Hepatocyte (in vitro differentiated cells): ENCODE results near the gene LRRC19.

Experiments
- EZH2 ChIP-seq: fragments of 200-600 bp; sonication (generic); IDR thresholded peaks from 2 replicates; pipeline ENCODE4 v1.6.1; 2016; ENCODE audit warnings: antibody characterized with exemption, mild to moderate bottlenecking, borderline replicate concordance
- EZH2phosphoT487 ChIP-seq: fragments of 200-600 bp; sonication (generic); IDR thresholded peaks from one replicate; pipeline ENCODE4 v1.6.1; 2018; ENCODE audit warnings: antibody characterized with exemption, mild to moderate bottlenecking, low read depth, moderate library complexity; ENCODE audit not compliant: unreplicated experiment, severe bottlenecking
- TF ChIP-seq, protein P1 (sequence below): fragments of 200-600 bp; sonication (generic); IDR thresholded peaks from 2 replicates; pipeline ENCODE4 v1.5.1; 2016; ENCODE audit warnings: antibody characterized with exemption, mild to moderate bottlenecking; ENCODE audit not compliant: poor library complexity

DNA sequence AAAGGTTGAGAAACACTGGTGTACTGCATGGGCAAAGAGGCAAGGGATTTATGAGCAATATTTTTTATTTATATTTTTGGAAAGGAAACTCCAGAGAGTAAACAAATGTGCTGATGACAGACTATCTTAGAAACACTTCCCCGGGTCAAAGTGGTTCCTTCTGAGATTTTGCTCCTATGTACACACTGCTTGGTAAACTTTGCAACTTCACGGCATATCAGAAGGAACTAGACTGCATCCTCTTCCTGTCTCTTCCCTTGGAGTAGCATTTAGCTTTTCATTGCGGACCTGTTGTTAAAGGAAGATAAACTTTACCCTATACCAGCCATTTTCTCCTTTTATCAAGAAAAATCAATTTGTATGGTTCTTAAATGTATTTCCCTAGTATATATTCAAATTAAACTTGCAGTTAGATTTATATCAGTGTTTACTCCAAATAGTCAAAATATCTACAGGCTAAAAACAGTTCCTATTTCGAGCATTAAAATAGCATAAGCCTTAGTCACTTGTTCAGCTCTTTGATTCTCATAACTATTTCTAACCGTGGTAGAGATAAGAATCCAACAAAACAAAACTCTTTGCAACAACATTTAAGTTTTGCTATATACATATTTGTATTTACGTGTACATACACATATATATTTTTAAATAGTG, 48.0 kb upstream of the LRRC19 start:
- TF ChIP-seq EZH2 (no peak), EZH2phosphoT487 (no peak)
- TF ChIP-seq, protein P1, sequence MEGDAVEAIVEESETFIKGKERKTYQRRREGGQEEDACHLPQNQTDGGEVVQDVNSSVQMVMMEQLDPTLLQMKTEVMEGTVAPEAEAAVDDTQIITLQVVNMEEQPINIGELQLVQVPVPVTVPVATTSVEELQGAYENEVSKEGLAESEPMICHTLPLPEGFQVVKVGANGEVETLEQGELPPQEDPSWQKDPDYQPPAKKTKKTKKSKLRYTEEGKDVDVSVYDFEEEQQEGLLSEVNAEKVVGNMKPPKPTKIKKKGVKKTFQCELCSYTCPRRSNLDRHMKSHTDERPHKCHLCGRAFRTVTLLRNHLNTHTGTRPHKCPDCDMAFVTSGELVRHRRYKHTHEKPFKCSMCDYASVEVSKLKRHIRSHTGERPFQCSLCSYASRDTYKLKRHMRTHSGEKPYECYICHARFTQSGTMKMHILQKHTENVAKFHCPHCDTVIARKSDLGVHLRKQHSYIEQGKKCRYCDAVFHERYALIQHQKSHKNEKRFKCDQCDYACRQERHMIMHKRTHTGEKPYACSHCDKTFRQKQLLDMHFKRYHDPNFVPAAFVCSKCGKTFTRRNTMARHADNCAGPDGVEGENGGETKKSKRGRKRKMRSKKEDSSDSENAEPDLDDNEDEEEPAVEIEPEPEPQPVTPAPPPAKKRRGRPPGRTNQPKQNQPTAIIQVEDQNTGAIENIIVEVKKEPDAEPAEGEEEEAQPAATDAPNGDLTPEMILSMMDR, result no peak
